MCF 10A (cell line): ENCODE measurements around the gene MVD. TPM values are rescaled to one million over a fixed set of nuclear protein-coding genes. Genes with fewer than 3 reads are reported as not detected.
A peak's percentile ranks its signal among the peaks of the same experiment; 100 is the strongest.

ENCODE experiments used
- BruUV-seq: library from RNA; stranded (reverse); fragments of 400-500 nt; replicated peaks from 2 replicates; lab custom pipeline; 2021; lab: Mats Ljungman, UMichigan
- CTCF ChIA-PET: fragments of 300-600 bp; sonication (Branson Sonifier 250); formaldehyde crosslinking; extraction: SDS; loops from one replicate; lab custom pipeline; 2021; ENCODE audit warnings: antibody characterized with exemption, inconsistent platforms; lab: Yijun Ruan, JAX
- POLR2A ChIA-PET: fragments of 300-600, 350-650 bp; sonication (Branson Sonifier 250); formaldehyde crosslinking; extraction: SDS; loops from one replicate; lab custom pipeline; 2020; ENCODE audit warnings: antibody characterized with exemption, inconsistent platforms; lab: Yijun Ruan, JAX
- DNase-seq: peaks from one replicate; pipeline ENCODE4 v3.0.0-alpha.2; 2018; ENCODE audit not compliant: unreplicated experiment
- H3K27ac Mint-ChIP-seq: one replicate; pipeline ENCODE4 v1.8.0; 2022; ENCODE audit warnings: mild to moderate bottlenecking, low read depth, mixed read lengths; ENCODE audit not compliant: unreplicated experiment
- H3K27me3 Mint-ChIP-seq: one replicate; pipeline ENCODE4 v1.8.0; 2022; ENCODE audit warnings: mixed read lengths; ENCODE audit not compliant: insufficient read depth, unreplicated experiment
- H3K36me3 Mint-ChIP-seq: one replicate; pipeline ENCODE4 v1.8.0; 2022; ENCODE audit warnings: mild to moderate bottlenecking, moderate library complexity, mixed read lengths; ENCODE audit not compliant: insufficient read depth, unreplicated experiment
- H3K4me1 Mint-ChIP-seq: one replicate; pipeline ENCODE4 v1.8.0; 2022; ENCODE audit warnings: mixed read lengths; ENCODE audit not compliant: insufficient read depth, unreplicated experiment
- H3K4me3 Mint-ChIP-seq: one replicate; pipeline ENCODE4 v1.8.0; 2022; ENCODE audit warnings: mild to moderate bottlenecking, moderate library complexity, mixed read lengths; ENCODE audit not compliant: unreplicated experiment
- H3K9me3 Mint-ChIP-seq: one replicate; pipeline ENCODE4 v1.8.0; 2022; ENCODE audit warnings: mixed read lengths; ENCODE audit not compliant: unreplicated experiment
- CTCF ChIP-seq: fragments of 200-600 bp; IDR thresholded peaks from one replicate; pipeline ENCODE4 v1.8.0; 2022; ENCODE audit warnings: antibody characterized with exemption, mild to moderate bottlenecking; ENCODE audit not compliant: unreplicated experiment
- intact Hi-C: fragments of 100-400 bp; cut with micrococcal nuclease; formaldehyde crosslinking; loops from 2 replicates; pipeline ENCODE4 v1.14.1; 2022
- total RNA-seq: library from RNA; stranded (reverse); gene quantifications from 2 replicates; pipeline ENCODE4 v1.2.3, GENCODE V29; 2022

MVD gene
- total RNA-seq, 1 experiment from 2014 or later = 32.4 TPM

- POLR2A ChIA-PET = no interaction called here
- no peaks in the 10 kb centered on the region for H3K9me3 Mint-ChIP-seq
- intact Hi-C loops = no loop called here
- H3K4me3 Mint-ChIP-seq = no peak overlapping the region
- DNase-seq = no peak
- CTCF ChIA-PET = interaction anchor here (1.1 kb wide), 1 partner anchor 37 kb away, joined by 3 read pairs; no protein-coding TSS in a partner anchor
- no peak for TF ChIP-seq CTCF
- no TSS peak for BruUV-seq
- H3K4me1 Mint-ChIP-seq = peaks cover 7% of the 10 kb centered on the region
- no peaks in the 10 kb centered on the region for H3K27me3 Mint-ChIP-seq
- no peak overlapping the region for H3K27ac Mint-ChIP-seq
- peaks cover 10% of the 10 kb centered on the region for H3K36me3 Mint-ChIP-seq
Observed at GRCh38 chr16:88700322-88700635, 37.4 kb upstream of the MVD start.

- H3K27ac Mint-ChIP-seq = no peak overlapping the region
- H3K4me1 Mint-ChIP-seq = peaks cover 5% of the 10 kb centered on the region
- no peak overlapping the region for H3K4me3 Mint-ChIP-seq
- no peak for TF ChIP-seq CTCF
- intact Hi-C loops = no loop called here
- no peak for DNase-seq
- ChIA-PET CTCF (no interaction called here), POLR2A (no interaction called here)
- H3K9me3 Mint-ChIP-seq = no peaks in the 10 kb centered on the region
- peaks cover 10% of the 10 kb centered on the region for H3K36me3 Mint-ChIP-seq
- no peaks in the 10 kb centered on the region for H3K27me3 Mint-ChIP-seq
- no TSS peak for BruUV-seq
Observed at GRCh38 chr16:88699180-88699579, 36.3 kb upstream of the MVD start.

- Mint-ChIP-seq H3K27me3 (no peaks in the 10 kb centered on the region), H3K36me3 (peaks cover 10% of the 10 kb centered on the region), H3K4me3 (no peak overlapping the region), H3K9me3 (no peaks in the 10 kb centered on the region), H3K4me1 (no peaks in the 10 kb centered on the region), H3K27ac (no peak overlapping the region)
- POLR2A ChIA-PET = no interaction called here
- no peak for TF ChIP-seq CTCF
- DNase-seq = no peak
- intact Hi-C loops = no loop called here
- BruUV-seq = no TSS peak
- CTCF ChIA-PET = no interaction called here
Observed at GRCh38 chr16:88698646-88699045, 35.8 kb upstream of the MVD start.

- peak; percentile 29 for TF ChIP-seq CTCF
Observed at GRCh38 chr16:88697831-88698615, 35.1 kb upstream of the MVD start.

More at GRCh38 chr16:88697831-88698615, 35.1 kb upstream of the MVD start:
- no peak for DNase-seq
- H3K4me1 Mint-ChIP-seq = no peaks in the 10 kb centered on the region
- no peaks in the 10 kb centered on the region for H3K27me3 Mint-ChIP-seq
- no peak overlapping the region for H3K4me3 Mint-ChIP-seq
- intact Hi-C loops = no loop called here
- BruUV-seq = no TSS peak
- no peaks in the 10 kb centered on the region for H3K9me3 Mint-ChIP-seq
- ChIA-PET CTCF (no interaction called here), POLR2A (no interaction called here)
- H3K27ac Mint-ChIP-seq = no peak overlapping the region
- H3K36me3 Mint-ChIP-seq = peaks cover 10% of the 10 kb centered on the region
